CD4-positive, CD25-positive, alpha-beta regulatory T cell (primary cell): ENCODE data around the gene GPT2. TPM values are rescaled to one million over a fixed set of nuclear protein-coding genes. Genes with fewer than 3 reads are reported as not detected.

Experiments used
- ATAC-seq, 2 donors: fragments of 150-1000 bp; cut with Tn5 transposase; one replicate each; pipeline ENCODE4 v1.10.0; 2021; ENCODE audit warnings: low read depth in 2 of 2, moderate number of reproducible peaks in 2 of 2, moderate library complexity in 1 of 2
- DNase-seq, 3 donors: peaks; one replicate each; pipeline versions ENCODE4 v3.0.0 to v3.0.0-alpha.2; 2012 to 2022; ENCODE audit warnings: mixed read lengths in 1 of 3
- H3K27ac ChIP-seq: one replicate; pipeline ENCODE4 v1.7.0; 2013; ENCODE audit warnings: mild to moderate bottlenecking, low read length; ENCODE audit not compliant: insufficient read depth, poor library complexity, severe bottlenecking
- H3K27me3 ChIP-seq: one replicate; pipeline ENCODE4 v1.7.0; 2013; ENCODE audit warnings: low read length; ENCODE audit not compliant: control insufficient read depth, insufficient read depth
- H3K36me3 ChIP-seq: one replicate; pipeline ENCODE4 v1.7.0; 2013; ENCODE audit warnings: mild to moderate bottlenecking, low read length, moderate library complexity; ENCODE audit not compliant: control insufficient read depth, insufficient read depth
- H3K4me1 ChIP-seq: 2 replicates; pipeline ENCODE4 v1.7.0; 2013; ENCODE audit warnings: mild to moderate bottlenecking, low read length; ENCODE audit not compliant: insufficient read depth, control insufficient read depth, poor library complexity, severe bottlenecking
- H3K4me3 ChIP-seq: one replicate; pipeline ENCODE4 v1.7.0; 2013; ENCODE audit warnings: low read depth, mild to moderate bottlenecking, low read length, moderate library complexity
- H3K9me3 ChIP-seq, 2 experiments: 1 replicate in 1 of 2; 2 replicates in 1 of 2; pipeline ENCODE4 v1.7.0; 2013; ENCODE audit warnings: low read length in 2 of 2, mild to moderate bottlenecking in 1 of 2, moderate library complexity in 1 of 2; ENCODE audit not compliant: control insufficient read depth in 2 of 2
- H3K27ac Mint-ChIP-seq, 3 donors: one replicate each; pipeline ENCODE4 v1.8.0; 2020 to 2022; ENCODE audit warnings: mild to moderate bottlenecking in 3 of 3, mixed read lengths in 3 of 3, moderate library complexity in 2 of 3
- H3K27me3 Mint-ChIP-seq: one replicate; pipeline ENCODE4 v1.8.0; 2022; ENCODE audit warnings: mild to moderate bottlenecking, mixed read lengths
- H3K36me3 Mint-ChIP-seq: one replicate; pipeline ENCODE4 v1.8.0; 2020; ENCODE audit warnings: mixed read lengths
- H3K4me1 Mint-ChIP-seq, 4 donors: one replicate each; pipeline ENCODE4 v1.8.0; 2020 to 2022; ENCODE audit warnings: mixed read lengths in 4 of 4, mild to moderate bottlenecking in 1 of 4
- H3K4me3 Mint-ChIP-seq, 4 donors: one replicate each; pipeline ENCODE4 v1.8.0; 2020 to 2022; ENCODE audit warnings: mild to moderate bottlenecking in 4 of 4, mixed read lengths in 4 of 4, moderate library complexity in 3 of 4
- H3K9me3 Mint-ChIP-seq, 7 donors: one replicate each; pipeline ENCODE4 v1.8.0; 2020 to 2022; ENCODE audit warnings: mixed read lengths in 7 of 7, mild to moderate bottlenecking in 3 of 7, moderate library complexity in 2 of 7
- polyA plus RNA-seq, 4 donors: library from polyadenylated mRNA; unstranded; fragments of 300-500 nt; fragmentation: Illumina TruSeq; gene quantifications; one replicate each; pipeline ENCODE4 v1.2.3, GENCODE V29; 2021
- total RNA-seq: library from RNA; stranded (reverse); gene quantifications from one replicate; pipeline ENCODE4 v1.2.3, GENCODE V29; 2022

The GPT2 gene
- total and polyA plus RNA-seq, 5 donors from 2014 or later: 0.33 to 0.81 (median 0.39) TPM

DNA sequence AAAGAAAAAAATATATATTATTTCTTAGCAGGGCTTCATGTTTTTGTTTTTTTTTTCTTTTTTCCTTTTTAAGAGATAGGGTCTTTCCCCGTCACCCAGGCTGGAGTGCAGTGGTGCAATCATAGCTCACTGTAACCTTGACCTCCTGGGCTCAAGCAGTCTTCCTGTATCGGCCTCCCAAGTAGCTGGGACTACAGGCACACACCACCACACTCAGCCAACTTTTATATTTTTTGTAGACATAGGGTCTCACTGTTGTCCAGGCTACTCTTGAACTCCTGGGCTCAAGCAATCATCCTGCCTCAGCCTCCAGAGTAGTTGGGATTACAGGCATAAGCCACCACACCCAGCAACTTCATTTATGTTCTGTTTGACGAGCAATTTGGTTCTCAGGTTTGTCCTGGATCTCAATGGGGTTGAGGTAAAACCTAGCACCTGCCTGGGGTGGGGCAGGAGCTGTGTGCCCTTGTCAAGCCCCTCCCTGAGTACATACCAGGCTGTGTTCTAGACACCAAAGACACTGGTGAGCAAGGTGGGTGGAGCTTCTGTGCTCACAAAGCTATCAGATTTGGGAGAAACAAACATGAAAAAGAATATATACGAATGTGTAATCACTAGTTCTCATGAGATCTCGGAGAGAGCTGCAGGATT lies 19.2 kb downstream of the GPT2 start:
- no peak overlapping the region for H3K4me3 ChIP-seq
- Mint-ChIP-seq H3K27ac (peak overlapping the region in 1 of 3 donors; percentile 64), H3K9me3 (no peaks in the 10 kb centered on the region), H3K4me1 (peaks cover 0 to 2% (median 0%) of the 10 kb centered on the region in 4 donors), H3K27me3 (peaks cover 9% of the 10 kb centered on the region), H3K4me3 (no peak overlapping the region), H3K36me3 (no peaks in the 10 kb centered on the region)
- no peak for DNase-seq
- no peak for ATAC-seq
- no peaks in the 10 kb centered on the region for H3K27me3 ChIP-seq
- H3K36me3 ChIP-seq: no peaks in the 10 kb centered on the region
- H3K4me1 ChIP-seq: no peaks in the 10 kb centered on the region
- no peaks in the 10 kb centered on the region for H3K9me3 ChIP-seq
- no peak overlapping the region for H3K27ac ChIP-seq

DNA sequence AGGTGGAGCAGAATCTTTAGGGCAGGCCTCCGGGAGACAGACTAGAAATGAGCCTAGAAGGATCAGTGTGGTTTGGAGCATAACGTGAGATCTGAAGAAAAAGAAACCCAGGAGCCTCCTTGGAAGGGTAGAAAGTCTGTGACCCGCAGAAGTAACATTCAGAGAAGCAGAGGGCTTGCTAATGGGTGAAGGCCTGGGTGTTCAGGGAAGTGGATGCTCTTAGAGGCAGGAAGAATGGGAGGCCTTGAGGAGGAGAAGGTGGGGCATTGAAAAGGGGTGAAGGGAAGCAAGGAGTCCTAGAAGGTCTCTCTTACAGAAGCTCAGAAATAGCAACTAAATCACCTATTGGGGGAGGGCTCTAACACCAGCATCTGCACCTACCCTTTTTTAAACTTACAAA lies 20.3 kb downstream of the GPT2 start:
- DNase-seq (no peak), ATAC-seq (no peak)
- peaks cover 9% of the 10 kb centered on the region for H3K27me3 Mint-ChIP-seq
- no peak overlapping the region for H3K27ac ChIP-seq
- H3K4me1 Mint-ChIP-seq: peaks cover 0 to 6% (median under 1%) of the 10 kb centered on the region in 4 donors
- H3K36me3 Mint-ChIP-seq: no peaks in the 10 kb centered on the region
- no peak overlapping the region for H3K4me3 ChIP-seq
- H3K4me1 ChIP-seq: no peaks in the 10 kb centered on the region
- no peaks in the 10 kb centered on the region for H3K27me3 ChIP-seq
- no peak overlapping the region for H3K4me3 Mint-ChIP-seq
- no peaks in the 10 kb centered on the region for H3K9me3 Mint-ChIP-seq
- no peaks in the 10 kb centered on the region for H3K9me3 ChIP-seq
- no peaks in the 10 kb centered on the region for H3K36me3 ChIP-seq
- H3K27ac Mint-ChIP-seq: peak overlapping the region in 1 of 3 donors; percentile 24

DNA sequence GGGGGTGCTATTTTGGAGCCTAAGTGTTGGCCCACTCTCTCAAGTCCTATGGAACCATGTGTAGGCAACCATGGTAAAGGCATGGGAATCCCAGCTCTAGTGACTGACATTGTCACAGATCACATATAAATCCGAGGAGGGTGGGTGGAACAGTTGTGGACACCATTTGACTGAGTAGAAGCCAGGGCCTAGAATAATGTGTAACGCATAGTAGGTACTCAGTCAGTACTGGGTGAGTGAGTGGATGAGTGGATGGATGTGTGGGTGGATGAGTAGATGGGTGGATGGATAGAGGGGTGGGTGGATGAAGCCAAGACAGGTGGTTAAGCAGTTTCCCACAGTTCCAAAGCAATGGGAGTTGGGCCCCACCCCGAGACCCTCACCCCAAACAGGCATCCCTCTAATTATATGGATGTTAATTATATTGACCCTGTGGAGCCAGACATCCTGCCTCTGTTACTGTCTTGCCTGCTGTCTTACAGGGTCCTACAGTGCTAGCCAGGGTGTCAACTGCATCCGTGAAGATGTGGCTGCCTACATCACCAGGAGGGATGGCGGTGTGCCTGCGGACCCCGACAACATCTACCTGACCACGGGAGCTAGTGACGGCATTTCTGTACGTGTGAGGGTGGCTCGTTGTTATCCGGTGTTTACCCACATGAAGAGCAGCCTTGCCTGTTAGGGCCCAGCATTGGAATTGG lies 22.3 kb downstream of the GPT2 start:
- Histone ChIP-seq H3K9me3 (no peaks in the 10 kb centered on the region), H3K4me3 (no peak overlapping the region), H3K27me3 (no peaks in the 10 kb centered on the region), H3K36me3 (no peaks in the 10 kb centered on the region), H3K4me1 (no peaks in the 10 kb centered on the region), H3K27ac (no peak overlapping the region)
- peaks cover 13% of the 10 kb centered on the region for H3K27me3 Mint-ChIP-seq
- no peak for DNase-seq
- H3K36me3 Mint-ChIP-seq: no peaks in the 10 kb centered on the region
- no peak overlapping the region for H3K4me3 Mint-ChIP-seq
- no peaks in the 10 kb centered on the region for H3K9me3 Mint-ChIP-seq
- no peak overlapping the region for H3K27ac Mint-ChIP-seq
- peaks cover 5 to 13% (median 7%) of the 10 kb centered on the region in 4 donors for H3K4me1 Mint-ChIP-seq
- no peak for ATAC-seq

DNA sequence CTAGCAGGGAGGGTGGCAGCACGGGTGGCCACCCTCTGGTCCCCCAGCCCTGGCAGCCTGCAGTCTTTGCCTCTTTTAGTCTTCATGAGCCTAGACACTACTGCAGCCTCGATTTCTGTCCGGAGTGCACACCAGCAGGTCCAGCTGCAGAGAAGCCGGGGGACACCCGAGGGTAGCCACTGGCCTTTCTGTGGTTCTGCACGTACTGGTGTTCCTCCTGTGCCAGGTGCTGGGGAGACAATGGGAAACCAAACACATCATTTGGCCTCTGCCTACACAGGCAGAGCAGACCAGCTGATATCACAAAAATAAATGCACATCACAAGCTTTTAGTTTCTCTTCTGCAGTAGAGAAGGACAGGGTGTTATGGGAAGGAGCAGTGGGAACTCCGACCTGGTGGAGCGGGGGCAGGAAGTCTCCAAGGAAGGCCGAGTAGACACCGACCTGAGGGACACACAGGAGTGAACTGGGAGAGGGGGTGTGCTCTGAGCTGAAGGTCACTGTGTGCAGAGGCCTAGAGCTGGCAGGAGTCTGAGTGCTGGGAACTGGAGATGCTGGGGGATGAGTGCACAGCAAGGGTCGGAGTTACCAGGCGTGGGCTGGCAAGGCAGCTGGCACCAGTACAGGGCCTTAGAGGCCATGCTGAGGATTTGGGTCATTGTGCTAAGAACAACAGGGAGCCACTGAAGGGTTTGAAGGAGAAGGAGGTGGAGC lies 23.1 kb downstream of the GPT2 start:
- H3K4me3 Mint-ChIP-seq: no peak overlapping the region
- Histone ChIP-seq H3K27me3 (no peaks in the 10 kb centered on the region), H3K4me1 (no peaks in the 10 kb centered on the region), H3K27ac (no peak overlapping the region), H3K4me3 (no peak overlapping the region), H3K36me3 (no peaks in the 10 kb centered on the region), H3K9me3 (no peaks in the 10 kb centered on the region)
- peaks cover 13% of the 10 kb centered on the region for H3K27me3 Mint-ChIP-seq
- no peak for ATAC-seq
- H3K36me3 Mint-ChIP-seq: no peaks in the 10 kb centered on the region
- H3K9me3 Mint-ChIP-seq: no peaks in the 10 kb centered on the region
- DNase-seq: no peak
- H3K4me1 Mint-ChIP-seq: peaks cover 5 to 13% (median 7%) of the 10 kb centered on the region in 4 donors
- H3K27ac Mint-ChIP-seq: no peak overlapping the region

DNA sequence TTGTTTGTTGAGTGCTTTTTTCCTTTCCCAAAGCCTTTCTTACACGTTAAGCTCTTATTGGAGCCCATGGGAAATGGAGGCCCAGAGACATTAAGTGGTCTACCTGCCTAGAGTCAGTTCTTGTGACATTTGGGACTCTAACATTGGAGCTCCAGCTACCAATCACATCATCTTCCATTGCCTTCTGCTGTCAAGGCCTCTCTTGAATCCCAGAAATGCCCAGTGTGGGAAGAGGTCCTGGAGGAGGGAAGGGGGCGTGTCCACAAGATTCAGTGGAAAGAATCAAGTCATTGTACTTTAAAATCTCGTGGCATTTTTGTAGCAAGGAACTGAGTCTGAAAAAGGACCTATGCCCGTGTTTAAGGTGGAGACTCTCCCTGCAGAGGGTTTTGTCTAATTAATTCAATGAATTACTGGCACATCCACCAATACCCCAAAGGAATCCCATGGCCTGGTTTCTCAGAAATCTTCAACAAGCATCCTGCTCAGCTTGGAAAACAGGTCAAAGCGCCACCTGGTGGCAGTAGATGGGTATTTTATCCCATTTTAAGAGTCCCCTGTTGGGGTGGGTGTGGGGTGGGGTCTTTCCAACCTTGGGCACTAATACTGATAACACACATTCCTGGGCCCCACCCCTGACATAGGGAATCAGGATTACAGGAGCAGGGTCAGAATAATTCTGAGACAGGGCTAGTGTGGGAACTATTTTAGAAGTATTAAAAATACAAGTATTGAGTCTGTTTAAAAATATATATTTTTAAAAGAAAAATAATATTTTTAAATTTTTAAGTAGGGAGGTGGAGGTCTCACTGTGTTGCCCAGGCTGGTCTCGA lies 24.6 kb downstream of the GPT2 start:
- Histone ChIP-seq H3K27me3 (no peaks in the 10 kb centered on the region), H3K9me3 (no peaks in the 10 kb centered on the region), H3K27ac (no peak overlapping the region), H3K4me1 (no peaks in the 10 kb centered on the region), H3K36me3 (no peaks in the 10 kb centered on the region), H3K4me3 (no peak overlapping the region)
- DNase-seq (peak; percentile 46 to 72 (median 59)), ATAC-seq (peak in 1 of 2 donors; percentile 38)
- Mint-ChIP-seq H3K36me3 (no peaks in the 10 kb centered on the region), H3K9me3 (no peaks in the 10 kb centered on the region), H3K27me3 (peaks cover 13% of the 10 kb centered on the region), H3K4me3 (no peak overlapping the region), H3K27ac (peak overlapping the region in 1 of 3 donors; percentile 34), H3K4me1 (peaks cover 5 to 13% (median 7%) of the 10 kb centered on the region in 4 donors)

DNA sequence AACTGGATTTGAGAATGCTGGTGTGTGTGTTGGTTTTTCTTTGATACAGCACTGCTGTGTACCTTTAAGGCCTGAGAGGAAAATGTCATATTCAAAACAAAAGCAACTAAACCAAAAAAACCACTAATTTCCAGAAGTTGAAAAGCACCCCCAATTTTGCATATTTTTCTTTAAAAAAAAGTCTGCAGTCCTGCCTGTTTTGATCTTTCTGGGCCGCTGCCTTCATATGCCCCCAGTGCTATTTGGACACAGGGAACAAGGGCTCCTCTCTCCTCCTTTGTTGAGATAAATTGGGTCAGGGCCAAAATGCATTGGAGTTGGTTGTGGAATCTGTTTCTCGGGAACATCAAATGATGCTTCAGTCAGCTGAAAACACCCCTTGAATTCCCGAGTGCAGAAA lies 26.9 kb downstream of the GPT2 start:
- H3K27ac ChIP-seq: no peak overlapping the region
- H3K36me3 Mint-ChIP-seq: no peaks in the 10 kb centered on the region
- H3K4me1 Mint-ChIP-seq: peaks cover 5 to 13% (median 7%) of the 10 kb centered on the region in 4 donors

DNA sequence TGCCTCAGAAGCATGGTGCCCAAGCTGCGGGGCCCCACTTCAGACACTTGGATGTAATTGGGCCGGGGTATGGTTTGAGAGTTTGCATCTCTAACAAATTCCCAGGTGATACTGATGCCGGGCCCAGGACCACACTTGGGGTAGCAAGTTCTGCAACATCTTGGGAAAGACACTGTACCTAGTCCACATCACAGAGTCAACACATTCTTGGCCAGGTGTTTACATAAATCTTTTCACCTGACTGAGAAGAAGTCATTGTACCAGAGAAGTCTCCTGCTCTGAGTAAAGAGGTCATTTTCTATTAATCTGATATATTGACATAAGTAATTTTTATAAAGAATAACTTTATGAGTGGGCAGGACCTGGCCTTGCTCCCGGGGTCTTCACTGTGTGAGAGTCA lies 27.5 kb downstream of the GPT2 start:
- peaks cover 5 to 13% (median 7%) of the 10 kb centered on the region in 4 donors for H3K4me1 Mint-ChIP-seq
- peaks cover 9% of the 10 kb centered on the region for H3K27me3 Mint-ChIP-seq
- no peaks in the 10 kb centered on the region for H3K36me3 ChIP-seq
- no peak overlapping the region for H3K4me3 ChIP-seq
- no peaks in the 10 kb centered on the region for H3K27me3 ChIP-seq
- H3K27ac Mint-ChIP-seq: peak overlapping the region in 1 of 3 donors; percentile 56
- H3K9me3 Mint-ChIP-seq: no peaks in the 10 kb centered on the region
- no peaks in the 10 kb centered on the region for H3K9me3 ChIP-seq
- no peaks in the 10 kb centered on the region for H3K36me3 Mint-ChIP-seq
- DNase-seq (no peak), ATAC-seq (no peak)
- no peaks in the 10 kb centered on the region for H3K4me1 ChIP-seq
- no peak overlapping the region for H3K27ac ChIP-seq
- no peak overlapping the region for H3K4me3 Mint-ChIP-seq

More for the DNA sequence above, 26.9 kb downstream of the GPT2 start:
- peak in 1 of 3 donors; percentile 18 for DNase-seq
- no peaks in the 10 kb centered on the region for H3K27me3 ChIP-seq
- ATAC-seq: no peak
- peak overlapping the region in 1 of 3 donors; percentile 56 for H3K27ac Mint-ChIP-seq
- no peaks in the 10 kb centered on the region for H3K36me3 ChIP-seq
- H3K9me3 ChIP-seq: no peaks in the 10 kb centered on the region
- no peaks in the 10 kb centered on the region for H3K4me1 ChIP-seq
- no peak overlapping the region for H3K4me3 ChIP-seq
- H3K9me3 Mint-ChIP-seq: no peaks in the 10 kb centered on the region
- H3K4me3 Mint-ChIP-seq: no peak overlapping the region
- H3K27me3 Mint-ChIP-seq: peaks cover 9% of the 10 kb centered on the region
